ENCODE data around the gene SP3.
A peak's percentile ranks its signal among the peaks of the same experiment; 100 is the strongest.

Gene SP3

DNA sequence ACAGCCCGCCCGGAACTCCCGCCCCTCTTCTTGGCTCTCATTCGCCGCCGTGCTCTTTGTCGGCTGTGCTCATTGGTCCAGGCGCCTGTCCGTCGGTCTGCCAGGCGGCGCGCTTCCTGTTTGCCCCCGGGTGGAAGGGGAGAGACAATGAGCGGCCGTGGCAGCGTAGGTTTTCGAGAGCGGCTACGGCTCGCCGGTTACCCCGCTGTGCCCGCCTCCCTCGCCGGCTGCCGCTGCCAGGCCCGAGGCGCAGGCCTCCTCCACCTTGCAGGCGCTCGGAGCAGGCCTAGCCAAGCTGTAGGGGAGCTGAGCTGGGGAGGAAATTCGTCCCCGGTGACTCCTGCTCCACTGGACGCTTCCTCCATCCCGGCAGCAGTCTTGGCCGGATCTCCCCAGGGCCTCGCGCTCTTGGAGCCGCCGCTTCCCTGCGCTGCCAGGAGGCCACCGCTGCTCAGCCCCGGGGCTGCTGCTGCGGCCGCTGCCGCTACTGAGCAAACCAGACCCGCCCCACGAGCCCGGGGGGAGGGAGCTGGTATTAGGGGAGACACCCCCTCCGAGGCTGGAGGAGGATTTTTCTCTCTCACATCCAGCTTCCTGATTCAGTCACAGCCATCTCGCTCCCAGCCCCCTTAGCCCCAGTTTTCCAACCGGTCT is at the start of gene SP3:
TSS of gene SP3 (minus strand) at position 2 of the 654 bp plus-strand sequence. CDS start 202 bp downstream, outside the sequence.
- DNase-seq: peak; percentile 96

GRCh38 chr2:174014699-174015070 is 49.5 kb upstream of the SP3 start:
- no peak for DNase-seq

- no peak for DNase-seq
Observed at GRCh38 chr2:174014011-174014698, 49.0 kb upstream of the SP3 start.

GRCh38 chr2:174013315-174013751 is 48.2 kb upstream of the SP3 start:
- no peak for DNase-seq

GRCh38 chr2:174012347-174013314 is 47.5 kb upstream of the SP3 start:
- no peak for DNase-seq

DNA sequence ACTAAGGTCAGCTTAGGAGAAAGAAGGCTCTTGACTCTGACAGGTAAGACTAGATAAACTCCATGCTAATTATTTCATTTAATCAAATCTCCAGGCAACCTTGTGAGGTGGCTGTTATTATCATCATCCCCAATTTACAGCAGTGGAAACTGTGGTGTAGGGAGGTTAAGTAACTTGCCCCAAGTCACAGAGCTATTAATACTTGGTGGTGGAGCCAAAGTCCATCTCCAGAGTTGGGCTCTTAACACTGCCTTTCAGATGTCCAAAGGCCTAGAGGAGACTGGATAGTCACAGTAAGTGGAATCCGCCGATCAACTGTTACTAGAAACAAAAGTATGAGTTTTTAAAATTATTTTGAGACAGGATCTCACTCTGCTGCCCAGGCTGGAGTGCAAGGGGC is 46.6 kb upstream of the SP3 start:
- no peak for DNase-seq

DNA sequence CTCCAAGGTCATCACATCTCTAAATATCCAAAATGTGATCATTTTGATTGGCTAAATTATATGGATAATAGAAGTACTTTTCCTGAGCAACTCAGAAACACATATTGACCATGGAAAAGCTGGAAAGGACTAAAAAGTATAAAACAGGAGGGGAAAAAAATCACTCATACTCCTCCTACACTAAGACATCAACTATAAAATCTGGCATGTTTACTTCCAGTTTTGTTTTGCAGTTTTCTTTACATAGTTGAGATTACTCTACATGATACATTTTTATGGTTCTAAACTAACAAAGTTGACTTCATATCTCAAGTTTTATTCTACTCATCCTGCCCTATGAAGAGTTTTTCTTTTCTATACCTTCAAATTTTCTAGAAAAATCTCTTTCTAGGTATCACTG is 46.0 kb upstream of the SP3 start:
- no peak for DNase-seq

DNA sequence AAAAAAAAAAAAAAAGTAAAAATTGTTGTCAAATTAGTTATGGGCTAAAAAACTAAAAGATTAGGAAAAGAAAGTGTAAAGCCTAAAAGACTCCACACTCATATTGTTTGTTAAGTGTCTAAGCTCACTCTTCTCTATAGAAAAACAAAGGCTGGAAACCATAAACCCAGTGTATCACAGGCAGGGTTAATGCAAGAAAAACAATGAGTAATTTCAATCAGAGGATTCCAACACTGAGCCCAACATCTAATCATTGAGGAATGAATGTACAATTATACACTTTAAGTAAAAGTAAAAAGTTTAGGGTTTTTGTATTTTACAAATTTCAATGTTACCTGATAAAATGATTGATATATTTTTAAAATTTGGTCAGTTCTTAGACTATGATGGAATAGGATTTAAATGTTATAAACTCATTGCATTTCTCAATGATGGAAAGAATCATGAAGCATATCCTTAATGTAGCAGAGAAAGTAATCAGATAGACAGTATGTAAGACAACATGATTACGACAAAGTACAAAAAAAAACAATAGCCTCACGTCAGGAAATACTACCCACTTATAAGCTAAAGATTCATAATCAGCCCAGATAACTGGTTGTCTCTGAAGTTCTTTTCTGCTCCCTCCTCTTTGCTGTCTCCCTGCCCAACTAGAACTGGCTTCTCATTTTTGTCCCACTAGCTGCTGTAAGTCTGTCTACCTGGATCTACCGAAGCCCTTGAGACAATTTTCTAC is 44.5 kb upstream of the SP3 start:
- DNase-seq: no peak

- no peak for DNase-seq
Observed at GRCh38 chr2:174008720-174009119, 43.5 kb upstream of the SP3 start.

DNA sequence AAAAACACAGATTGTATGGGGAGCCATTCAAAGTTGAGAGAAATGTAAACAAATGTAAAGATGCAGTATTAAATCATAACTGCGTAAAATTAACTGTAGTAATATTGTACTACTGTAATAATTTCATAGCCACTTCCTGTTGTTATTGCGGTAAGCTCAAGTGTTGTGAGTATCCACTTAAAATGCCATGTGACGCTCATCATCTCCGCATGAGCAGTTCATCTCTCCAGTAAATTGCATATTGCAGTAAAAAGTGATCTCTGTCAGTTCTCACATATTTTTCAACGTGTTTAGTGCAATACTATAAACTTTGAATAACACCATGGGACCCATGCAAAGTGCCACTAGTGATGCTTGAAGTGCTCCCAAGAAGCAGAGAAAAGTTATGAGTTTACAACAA is 41.8 kb upstream of the SP3 start:
- no peak for DNase-seq

GRCh38 chr2:174005801-174006419 is 40.7 kb upstream of the SP3 start:
- DNase-seq: no peak

DNA sequence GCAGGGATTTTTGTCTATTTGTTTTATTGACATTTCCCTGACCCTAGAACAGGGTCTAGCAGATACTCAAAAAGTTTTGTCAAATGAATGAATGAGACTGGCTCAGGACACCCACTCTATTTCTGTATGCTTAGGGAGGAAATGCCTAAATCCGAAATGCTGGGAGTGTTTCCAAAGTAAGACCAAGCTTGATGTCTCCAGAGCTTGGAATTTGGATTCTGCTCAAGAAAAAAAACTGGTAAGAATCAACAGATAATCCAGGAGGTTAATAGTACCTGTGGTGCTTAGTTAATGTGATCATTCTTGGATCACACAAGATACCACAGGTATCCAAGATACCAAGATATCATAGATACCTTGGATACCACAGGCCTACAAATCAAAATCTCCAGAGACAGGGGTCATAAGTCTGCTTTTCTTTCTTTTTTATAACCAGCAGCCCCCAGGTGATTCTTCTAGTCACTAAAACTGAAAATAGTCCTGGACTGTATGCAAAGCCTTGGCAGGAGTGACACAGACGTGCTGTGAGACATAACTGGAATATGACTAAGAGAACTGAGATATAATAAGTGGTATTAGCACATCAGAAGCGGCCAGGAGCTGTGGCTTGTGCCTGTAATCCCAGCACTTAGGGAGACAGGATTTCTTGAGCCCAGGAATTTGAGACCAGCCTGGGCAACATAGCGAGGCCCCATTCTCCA is 39.9 kb upstream of the SP3 start:
- DNase-seq: no peak

DNA sequence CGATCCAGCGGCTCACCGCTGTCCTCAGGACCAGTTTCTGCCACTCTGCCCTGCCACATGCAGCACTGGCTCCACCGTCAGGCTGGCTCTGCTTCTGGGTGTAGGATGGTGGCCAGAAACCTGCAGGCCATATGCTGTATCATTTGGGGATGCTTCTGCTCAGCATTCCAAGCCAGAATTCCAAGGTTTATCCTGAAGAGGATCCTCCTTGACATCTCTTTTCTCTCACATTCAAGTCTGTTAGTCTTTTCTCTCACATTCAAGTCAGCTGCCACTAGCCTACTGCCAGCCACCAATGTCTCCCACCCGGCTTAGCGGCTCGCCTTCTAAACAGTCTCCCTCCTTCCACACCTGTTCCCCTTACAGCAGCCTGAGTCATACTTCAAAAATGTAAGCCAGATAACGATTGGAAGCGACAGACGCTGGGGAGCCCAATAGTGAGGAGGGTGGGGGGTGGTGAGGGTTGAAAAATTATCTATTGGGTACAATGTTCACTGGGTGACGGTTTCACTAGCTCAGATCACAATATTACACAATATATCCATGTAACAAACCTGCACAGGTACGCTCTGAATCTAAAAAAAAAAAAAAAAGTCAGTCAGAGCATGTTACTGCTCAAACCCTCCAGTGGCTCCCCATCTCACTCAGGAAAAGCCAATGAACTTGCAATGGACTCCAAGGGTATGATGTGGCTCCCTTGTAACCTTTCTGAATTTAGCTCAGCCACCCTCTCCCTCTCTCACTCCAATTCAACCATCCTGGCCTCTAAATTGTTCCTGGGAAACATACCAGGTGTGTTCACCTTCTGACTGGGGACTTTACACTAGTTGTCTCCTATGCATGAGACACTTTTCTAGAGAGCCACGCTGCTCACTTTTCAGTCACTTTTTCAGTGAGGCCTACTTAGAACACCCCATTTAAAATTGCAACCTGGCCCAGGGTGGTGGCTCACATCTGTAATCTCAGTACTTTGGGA is 38.8 kb upstream of the SP3 start:
- no peak for DNase-seq

GRCh38 chr2:174002679-174003078 is 37.5 kb upstream of the SP3 start:
- DNase-seq: no peak

DNA sequence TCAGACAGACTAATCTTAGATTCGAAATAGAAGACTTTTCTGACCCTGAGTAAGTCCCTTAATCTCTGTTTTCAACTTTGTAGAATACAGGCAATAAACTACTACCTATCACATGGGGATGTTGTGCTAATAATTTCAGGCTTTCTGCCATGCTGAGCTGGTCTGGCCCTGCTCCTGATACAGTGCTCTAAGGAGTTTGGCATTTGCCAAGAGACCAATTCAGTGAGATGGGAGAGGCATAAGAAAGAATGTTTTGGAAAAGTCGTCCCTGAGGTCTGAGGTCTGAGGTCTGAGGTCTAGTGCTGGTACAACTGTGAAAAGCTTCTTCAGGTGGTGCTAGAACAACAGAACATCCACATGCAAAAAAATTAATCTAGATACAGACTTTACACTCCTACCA is 35.9 kb upstream of the SP3 start:
- no peak for DNase-seq

GRCh38 chr2:173999724-174000123 is 34.6 kb upstream of the SP3 start:
- DNase-seq: no peak

DNA sequence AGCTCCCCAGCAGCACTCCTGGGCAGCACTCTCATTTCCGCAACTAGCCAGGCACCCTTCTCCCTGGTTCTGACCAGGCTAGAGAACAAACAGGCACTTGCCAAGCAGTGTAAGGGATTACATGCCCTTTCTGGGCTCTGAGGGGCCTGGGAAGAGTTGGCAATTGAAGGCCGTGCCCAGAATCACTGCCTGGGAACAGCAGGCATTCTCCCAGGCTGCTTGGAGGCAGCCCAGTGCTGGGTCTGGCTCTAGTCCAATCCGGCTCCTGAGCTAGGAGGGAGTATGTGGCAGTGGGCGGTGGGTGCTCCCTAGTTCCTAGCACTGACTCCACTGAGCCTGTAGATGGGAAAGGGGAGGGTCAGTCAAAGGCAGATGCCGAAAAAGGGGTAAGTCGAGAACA is 34.1 kb upstream of the SP3 start:
- DNase-seq: no peak

- no peak for DNase-seq
Observed at GRCh38 chr2:173998386-173998785, 33.2 kb upstream of the SP3 start.

GRCh38 chr2:173997753-173998152 is 32.6 kb upstream of the SP3 start:
- DNase-seq: no peak

- no peak for DNase-seq
Observed at GRCh38 chr2:173997269-173997668, 32.1 kb upstream of the SP3 start.

- DNase-seq: no peak
Observed at GRCh38 chr2:173996766-173997165, 31.6 kb upstream of the SP3 start.

All from 8988T (cell line).